ENCODE measurements around the gene RPL39L. TPM values are rescaled to one million over a fixed set of nuclear protein-coding genes. Genes with fewer than 3 reads are reported as not detected.

RPL39L gene
- total and polyA plus RNA-seq, 2 of the 4 experiments (the other 2 are of a cell fraction), result 18.1 to 34.6 TPM

DNA sequence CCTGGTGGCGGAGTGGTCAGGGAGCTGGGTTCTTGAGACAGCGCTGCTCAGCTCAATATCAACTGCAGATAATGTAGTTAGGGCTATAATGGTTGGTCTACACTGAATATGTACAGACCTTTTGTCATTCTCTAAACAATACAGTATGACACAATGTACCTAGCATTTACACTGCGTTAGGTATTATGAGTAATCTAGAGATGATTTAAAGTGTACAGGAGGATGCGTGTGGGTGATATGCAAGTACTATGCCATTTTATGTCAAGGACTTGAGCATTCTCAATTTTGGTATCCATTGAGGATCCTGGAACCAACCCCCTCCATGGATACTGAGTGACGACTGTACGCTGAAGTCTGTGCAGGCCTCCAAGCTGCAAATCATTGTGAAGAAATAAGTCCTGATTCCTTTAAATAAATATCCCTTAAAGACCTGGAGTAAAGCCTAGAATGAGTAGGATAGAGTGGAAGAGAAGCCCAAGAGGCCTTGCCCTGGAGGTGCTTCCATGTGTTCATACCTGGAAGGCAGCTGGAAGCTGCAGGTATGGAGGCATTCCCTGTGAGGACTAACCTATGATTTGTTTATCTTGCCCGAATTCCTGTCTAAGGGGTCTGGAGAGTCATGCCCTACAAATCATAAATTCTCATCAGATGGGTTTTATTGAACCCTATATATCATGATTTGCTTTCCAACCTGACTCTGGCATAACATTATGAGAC, 42.3 kb upstream of the RPL39L start:
- Histone ChIP-seq H2AFZ (replicated peaks; ENCODE audit: low read length, poor library complexity) (no peak overlapping the region), H3K4me1 (ENCODE audit: control insufficient read depth, insufficient read depth, low read length) (peaks cover 4% of the 10 kb centered on the region), H3K36me3 (ENCODE audit: control insufficient read depth, insufficient read depth, low read length) (no peaks in the 10 kb centered on the region), H2AK9ac (replicated peaks; ENCODE audit: low read depth, low read length, poor library complexity) (no peak overlapping the region), H2BK15ac (ENCODE audit: low read depth, low read length) (no peak overlapping the region), H4K91ac (ENCODE audit: insufficient read depth, low read depth, low read length) (no peak overlapping the region; the same call in 1 of the 2 replicates), H2BK20ac (ENCODE audit: low read depth, low read length) (no peak overlapping the region), H3K18ac (ENCODE audit: low read depth, low read length) (no peak overlapping the region), H3K9ac (ENCODE audit: low read depth, low read length) (no peak overlapping the region), H2BK5ac (ENCODE audit: low read depth, low read length, poor library complexity, severe bottlenecking) (no peak overlapping the region), H3K14ac (replicated peaks; ENCODE audit: low read depth, low read length) (no peak overlapping the region), H2BK120ac (ENCODE audit: low read depth, low read length) (no peak overlapping the region), H3K56ac (ENCODE audit: extremely low read depth, insufficient read depth, low read length) (no peak overlapping the region), H3K27ac (ENCODE audit: insufficient read depth, low read length) (no peak overlapping the region), H3K23ac (ENCODE audit: low read depth, low read length) (no peak overlapping the region), H3K4me3 (ENCODE audit: insufficient read depth, low read depth, low read length) (no peak overlapping the region), H4K5ac (ENCODE audit: low read depth, low read length) (no peak overlapping the region), H3K79me1 (ENCODE audit: low read depth in 1 of 2, low read length in 2 of 2) (no peaks in the 10 kb centered on the region), H4K8ac (ENCODE audit: low read depth in 2 of 2, low read length in 2 of 2) (no peak overlapping the region), H4K20me1 (ENCODE audit: insufficient read depth, low read length) (no peaks in the 10 kb centered on the region), H3K9me1 (ENCODE audit: insufficient read depth, low read length) (0 out of 2 replicates have a peak, but pooled peaks cover 2% of the 10 kb centered on the region), H2AK5ac (ENCODE audit: low read depth, low read length) (no peak overlapping the region), H3K9me3 (ENCODE audit: control insufficient read depth, insufficient read depth, low read length) (no peaks in the 10 kb centered on the region), H3K4me2 (ENCODE audit: low read depth, low read length) (no peak overlapping the region), H3K27me3 (ENCODE audit: control insufficient read depth, insufficient read depth, low read length) (no peaks in the 10 kb centered on the region), H3K4ac (ENCODE audit: low read depth, low read length) (no peak overlapping the region)
- TF ChIP-seq RCOR1 (IDR thresholded peaks at IDR 0.05; ENCODE audit: insufficient replicate concordance, low read length) (no peak), MAZ (IDR thresholded peaks at IDR 0.05; ENCODE audit: borderline replicate concordance, low read depth, low read length) (no peak), BHLHE40 (IDR thresholded peaks at IDR 0.05; ENCODE audit: low read depth, low read length) (no peak), MAFK (IDR thresholded peaks at IDR 0.05; ENCODE audit: low read depth, low read length) (no peak), CEBPB (IDR thresholded peaks at IDR 0.05; ENCODE audit: low read depth, low read length) (no peak), POLR2A (IDR thresholded peaks at IDR 0.05; ENCODE audit: low read depth, low read length) (no peak), RFX5 (IDR thresholded peaks at IDR 0.05; ENCODE audit: low read depth, low read length) (no peak), RAD21 (IDR thresholded peaks at IDR 0.05; ENCODE audit: low read length) (no peak), FOS (IDR thresholded peaks at IDR 0.05; ENCODE audit: low read depth, low read length) (no peak), NFE2L2 (IDR thresholded peaks at IDR 0.05; ENCODE audit: low read depth, low read length) (no peak), CHD1 (IDR thresholded peaks at IDR 0.05; ENCODE audit: low read depth, low read length) (no peak), MXI1 (IDR thresholded peaks at IDR 0.05; ENCODE audit: borderline replicate concordance, low read depth, low read length) (no peak), SMC3 (IDR thresholded peaks at IDR 0.05; ENCODE audit: low read depth, low read length) (no peak)
- TF ChIP-seq, protein P1, sequence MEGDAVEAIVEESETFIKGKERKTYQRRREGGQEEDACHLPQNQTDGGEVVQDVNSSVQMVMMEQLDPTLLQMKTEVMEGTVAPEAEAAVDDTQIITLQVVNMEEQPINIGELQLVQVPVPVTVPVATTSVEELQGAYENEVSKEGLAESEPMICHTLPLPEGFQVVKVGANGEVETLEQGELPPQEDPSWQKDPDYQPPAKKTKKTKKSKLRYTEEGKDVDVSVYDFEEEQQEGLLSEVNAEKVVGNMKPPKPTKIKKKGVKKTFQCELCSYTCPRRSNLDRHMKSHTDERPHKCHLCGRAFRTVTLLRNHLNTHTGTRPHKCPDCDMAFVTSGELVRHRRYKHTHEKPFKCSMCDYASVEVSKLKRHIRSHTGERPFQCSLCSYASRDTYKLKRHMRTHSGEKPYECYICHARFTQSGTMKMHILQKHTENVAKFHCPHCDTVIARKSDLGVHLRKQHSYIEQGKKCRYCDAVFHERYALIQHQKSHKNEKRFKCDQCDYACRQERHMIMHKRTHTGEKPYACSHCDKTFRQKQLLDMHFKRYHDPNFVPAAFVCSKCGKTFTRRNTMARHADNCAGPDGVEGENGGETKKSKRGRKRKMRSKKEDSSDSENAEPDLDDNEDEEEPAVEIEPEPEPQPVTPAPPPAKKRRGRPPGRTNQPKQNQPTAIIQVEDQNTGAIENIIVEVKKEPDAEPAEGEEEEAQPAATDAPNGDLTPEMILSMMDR (conservative IDR thresholded peaks at IDR 0.05; ENCODE audit: low read depth, low read length), result no peak
- TF ChIP-seq, protein P2, sequence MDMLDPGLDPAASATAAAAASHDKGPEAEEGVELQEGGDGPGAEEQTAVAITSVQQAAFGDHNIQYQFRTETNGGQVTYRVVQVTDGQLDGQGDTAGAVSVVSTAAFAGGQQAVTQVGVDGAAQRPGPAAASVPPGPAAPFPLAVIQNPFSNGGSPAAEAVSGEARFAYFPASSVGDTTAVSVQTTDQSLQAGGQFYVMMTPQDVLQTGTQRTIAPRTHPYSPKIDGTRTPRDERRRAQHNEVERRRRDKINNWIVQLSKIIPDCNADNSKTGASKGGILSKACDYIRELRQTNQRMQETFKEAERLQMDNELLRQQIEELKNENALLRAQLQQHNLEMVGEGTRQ (IDR thresholded peaks at IDR 0.05; ENCODE audit: low read depth, low read length), result no peak
- TF ChIP-seq, protein P3, sequence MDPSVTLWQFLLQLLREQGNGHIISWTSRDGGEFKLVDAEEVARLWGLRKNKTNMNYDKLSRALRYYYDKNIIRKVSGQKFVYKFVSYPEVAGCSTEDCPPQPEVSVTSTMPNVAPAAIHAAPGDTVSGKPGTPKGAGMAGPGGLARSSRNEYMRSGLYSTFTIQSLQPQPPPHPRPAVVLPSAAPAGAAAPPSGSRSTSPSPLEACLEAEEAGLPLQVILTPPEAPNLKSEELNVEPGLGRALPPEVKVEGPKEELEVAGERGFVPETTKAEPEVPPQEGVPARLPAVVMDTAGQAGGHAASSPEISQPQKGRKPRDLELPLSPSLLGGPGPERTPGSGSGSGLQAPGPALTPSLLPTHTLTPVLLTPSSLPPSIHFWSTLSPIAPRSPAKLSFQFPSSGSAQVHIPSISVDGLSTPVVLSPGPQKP (IDR thresholded peaks at IDR 0.05; ENCODE audit: borderline replicate concordance, low read depth, low read length), result no peak
- intact Hi-C loops (cut with micrococcal nuclease), result no loop called here
- ChIA-PET POLR2A (ENCODE audit: unreplicated experiment) (no interaction called here), CTCF (no interaction called here)
- BruUV-seq (replicated peaks), result no TSS peak
- dilution Hi-C loops (cut with HindIII; ENCODE audit: low sequenced_read_pairs, unreplicated experiment), result no loop called here
- DNase-seq (no peak), ATAC-seq (ENCODE audit: low read depth) (no peak)
- in situ Hi-C loops (cut with MboI; ENCODE audit: low sequenced_read_pairs), result no loop called here
- no CpG with 5 or more reads among the region's 7 CpGs for WGBS, 2 experiments (ENCODE audit: extremely low coverage in 2 of 2, insufficient read length in 1 of 2)

All from IMR-90 (cell line).